ENCODE measurements around the gene SLC35D3. TPM values are rescaled to one million over a fixed set of nuclear protein-coding genes. Genes with fewer than 3 reads are reported as not detected.
"Not testable (repeated sequence)": the region's sequence is repeated elsewhere in the genome, so short reads cannot be mapped to it uniquely, and the experiment has no call there.

SLC35D3 gene
- total RNA-seq, 2 donors from 2014 or later, result not detected

DNA sequence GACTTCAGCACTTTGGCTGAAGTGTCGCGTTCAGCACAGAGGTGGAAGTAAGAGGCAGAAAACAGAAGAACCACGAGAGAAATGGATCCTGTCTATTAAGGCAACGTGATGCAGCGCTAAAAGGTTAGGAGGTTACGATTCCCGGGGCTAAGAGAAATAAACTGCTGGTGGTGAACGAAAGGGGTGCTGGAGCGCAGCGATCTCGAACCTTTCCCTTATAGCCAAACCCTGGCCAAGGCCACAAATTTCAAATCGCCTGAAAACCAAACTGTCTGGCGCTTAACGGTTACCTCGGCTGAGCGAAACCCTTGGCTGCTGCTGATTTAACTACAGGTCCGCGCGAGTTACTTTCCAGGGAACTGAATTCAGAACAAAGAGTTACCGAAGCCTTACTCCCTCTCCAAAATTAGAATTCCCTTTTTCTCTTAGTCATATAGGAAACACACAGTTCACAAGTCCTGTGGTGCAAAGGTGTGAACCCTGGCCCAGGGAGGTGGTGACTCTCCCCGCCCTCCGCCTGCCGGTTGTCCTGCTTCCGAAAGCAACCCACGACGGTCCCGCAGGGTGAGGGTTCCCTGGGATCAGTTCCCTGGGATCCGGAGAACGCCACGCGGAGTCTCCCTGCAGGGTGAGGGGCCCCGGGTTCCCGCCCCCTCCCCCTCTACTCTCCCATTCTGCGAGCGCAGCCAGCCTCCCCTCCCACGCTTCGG, 1.3 kb upstream of the SLC35D3 start:
- intact Hi-C loops (cut with DNase I), result no loop called here
- DNase-seq (ENCODE audit: low spot score), result peak; percentile 81

DNA sequence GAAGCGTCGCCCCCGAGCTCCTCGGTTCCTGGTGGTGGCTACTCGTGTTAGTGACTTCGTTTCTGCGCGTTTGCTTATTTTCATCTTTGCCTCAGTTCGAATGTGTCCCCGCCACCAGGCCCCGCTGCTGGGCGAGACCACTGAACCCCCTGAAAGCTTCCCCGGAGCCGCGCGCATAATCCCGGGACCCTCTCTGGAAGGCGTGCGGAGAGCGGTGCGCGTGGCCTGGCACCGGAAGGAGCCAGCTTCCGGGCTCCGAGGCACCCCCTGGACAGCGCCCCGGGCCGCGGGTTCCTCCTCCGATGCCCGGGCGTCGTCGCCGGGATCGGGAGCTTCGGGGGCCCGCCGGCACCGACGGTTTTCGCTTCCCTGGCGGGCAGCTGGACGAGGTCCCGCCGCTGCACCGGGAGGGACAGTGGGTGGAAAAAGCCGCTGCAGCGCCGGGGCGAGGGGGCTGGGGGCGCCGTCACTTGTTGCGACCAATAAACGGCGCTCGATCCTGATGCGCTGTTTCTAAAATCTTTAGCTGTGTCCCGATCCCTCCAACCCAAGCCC, 643 bp upstream of the SLC35D3 start:
- peak; percentile 82 for DNase-seq (ENCODE audit: low spot score)
- intact Hi-C loops (cut with DNase I), result no loop called here

DNA sequence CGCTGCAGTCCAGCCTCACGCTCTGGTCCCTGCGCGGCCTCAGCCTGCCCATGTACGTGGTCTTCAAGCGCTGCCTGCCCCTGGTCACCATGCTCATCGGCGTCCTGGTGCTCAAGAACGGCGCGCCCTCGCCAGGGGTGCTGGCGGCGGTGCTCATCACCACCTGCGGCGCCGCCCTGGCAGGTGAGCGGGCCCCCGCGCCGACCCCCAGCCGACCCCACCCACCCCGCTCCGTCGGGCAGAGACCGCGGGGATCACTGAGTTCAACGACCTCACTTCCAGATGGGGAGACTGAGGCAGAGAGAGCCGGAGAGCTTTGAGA, 545 bp downstream of the SLC35D3 start:
- intact Hi-C loops (cut with DNase I), result no loop called here
- no peak for DNase-seq (ENCODE audit: low spot score)

DNA sequence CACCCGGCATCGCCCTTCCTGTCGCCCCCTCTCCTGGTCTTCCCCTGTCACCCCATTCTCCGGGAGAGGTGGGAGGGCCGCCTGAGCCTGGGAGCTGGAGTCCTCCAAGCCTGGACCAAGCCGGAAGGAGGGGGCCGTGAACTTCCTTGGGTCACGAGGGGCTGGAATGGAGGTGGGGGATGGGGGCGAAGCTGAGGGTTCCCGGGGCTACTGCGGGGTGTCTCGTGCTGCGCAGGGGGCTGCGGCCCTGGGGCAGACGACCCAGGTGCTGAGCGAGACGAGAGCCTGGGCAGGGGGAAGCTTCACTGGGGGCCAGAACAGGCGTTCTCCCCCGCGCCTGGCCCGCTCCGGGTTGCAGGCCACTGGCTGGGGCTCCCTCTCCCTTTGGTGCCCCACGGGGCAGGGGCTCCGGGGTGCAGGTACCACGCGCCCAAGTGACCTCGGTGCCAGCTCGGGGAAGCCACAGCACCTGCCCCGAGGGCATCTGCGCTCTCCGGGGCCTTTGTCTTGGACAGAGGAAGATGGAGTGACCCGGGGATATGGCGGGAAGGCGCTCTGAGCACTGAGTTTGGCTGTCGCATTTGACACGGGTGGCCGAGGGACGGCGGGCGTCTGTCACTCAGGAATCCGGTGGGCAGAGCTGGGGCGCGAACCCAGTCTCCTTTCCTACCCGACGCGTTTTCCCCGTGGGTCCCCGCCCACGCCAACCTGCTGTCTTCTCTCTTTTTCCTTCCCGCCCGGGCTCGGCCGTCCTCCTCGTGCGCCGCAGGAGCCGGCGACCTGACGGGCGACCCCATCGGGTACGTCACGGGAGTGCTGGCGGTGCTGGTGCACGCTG, 1.2 kb downstream of the SLC35D3 start:
- intact Hi-C loops (cut with DNase I), result no loop called here
- DNase-seq (ENCODE audit: low spot score), result no peak

- no peak for DNase-seq (ENCODE audit: low spot score)
- intact Hi-C loops (cut with DNase I), result no loop called here
These were observed 2.0 kb downstream of the SLC35D3 start for GRCh38 chr6:136923954-136924673.

DNA sequence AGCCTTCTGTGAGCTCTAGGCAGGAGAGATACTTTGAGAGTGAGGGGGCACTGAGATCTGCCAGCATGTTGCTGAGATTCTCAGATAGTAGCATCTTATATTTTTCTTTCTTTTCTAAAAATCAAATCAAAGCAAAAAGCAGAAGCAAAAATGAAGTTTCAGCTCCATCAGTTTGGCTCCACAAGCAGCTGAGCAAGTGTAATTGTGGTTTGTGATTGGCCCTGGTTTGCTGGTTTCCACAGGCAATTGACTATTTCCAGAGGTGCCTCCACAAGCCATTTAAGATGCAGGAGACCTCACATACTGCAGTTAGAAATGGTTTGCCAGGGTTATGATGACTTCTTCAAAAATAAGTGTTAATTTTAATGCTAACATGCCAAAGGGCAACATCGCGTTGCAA, 4.3 kb downstream of the SLC35D3 start:
- DNase-seq (ENCODE audit: low spot score), result no peak
- intact Hi-C loops (cut with DNase I), result no loop called here

DNA sequence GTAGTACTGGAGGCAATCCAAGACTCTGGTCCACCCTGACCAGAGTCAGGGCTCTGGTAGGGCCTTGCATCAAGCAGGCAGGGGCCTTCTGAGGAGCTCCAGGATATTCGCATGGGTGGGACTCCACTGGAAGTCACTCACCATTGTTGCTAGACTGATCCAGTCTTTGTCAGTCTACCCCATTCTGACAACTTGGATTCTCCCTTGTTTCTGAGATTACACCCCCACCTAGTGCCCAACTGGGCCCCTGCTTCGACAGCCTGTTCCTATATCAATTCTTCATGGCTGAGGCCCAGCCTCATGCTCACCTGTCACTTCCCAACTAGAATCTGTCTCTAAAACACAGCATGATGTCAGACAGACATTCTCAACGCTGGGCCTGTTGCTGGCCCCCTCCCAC, 5.2 kb downstream of the SLC35D3 start:
- intact Hi-C loops (cut with DNase I), result no loop called here
- DNase-seq (ENCODE audit: low spot score), result no peak

DNA sequence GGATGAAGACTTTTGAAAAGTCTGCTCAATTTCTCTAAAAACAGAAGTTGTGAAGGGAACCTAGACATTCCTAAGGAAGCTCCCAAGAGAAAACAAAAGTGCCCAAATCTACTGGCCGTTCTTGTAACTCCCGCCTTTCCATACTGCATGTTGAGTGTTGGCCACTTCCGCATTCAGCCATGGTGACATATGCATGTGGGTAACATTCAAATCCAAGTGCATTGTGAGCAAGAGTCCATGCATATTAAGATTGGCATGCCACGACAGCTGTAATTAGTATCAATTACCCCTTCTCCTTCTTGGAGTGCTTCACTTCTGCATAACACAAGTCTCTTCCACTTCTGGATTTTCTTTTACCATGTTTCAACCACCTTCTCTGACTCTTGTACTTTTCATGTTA, 8.4 kb downstream of the SLC35D3 start:
- DNase-seq (ENCODE audit: low spot score), result no peak
- intact Hi-C loops (cut with DNase I), result no loop called here

DNA sequence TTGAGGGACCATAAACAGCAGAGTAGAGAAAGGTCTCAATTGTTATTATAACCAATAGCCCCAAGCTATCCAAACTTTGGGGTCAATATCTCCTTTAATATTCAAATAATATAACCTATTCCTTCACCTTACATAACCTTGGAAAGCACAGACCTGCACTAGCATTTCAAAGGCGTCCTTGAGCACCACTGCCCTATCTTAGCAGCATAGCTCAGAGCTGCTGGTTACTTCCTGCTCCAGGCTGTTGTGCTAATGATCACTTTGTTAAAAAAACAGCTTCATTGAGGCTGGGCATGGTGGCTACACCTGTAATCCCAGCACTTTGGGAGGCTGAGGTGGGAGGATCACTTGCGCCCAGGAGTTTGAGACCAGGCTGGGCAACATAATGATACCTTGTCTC, 10.5 kb downstream of the SLC35D3 start:
- intact Hi-C loops (cut with DNase I), result no loop called here
- no peak for DNase-seq (ENCODE audit: low spot score)

- no peak for DNase-seq (ENCODE audit: low spot score)
- intact Hi-C loops (cut with DNase I), result no loop called here
These were observed 23.0 kb downstream of the SLC35D3 start for GRCh38 chr6:136945072-136945471.

DNA sequence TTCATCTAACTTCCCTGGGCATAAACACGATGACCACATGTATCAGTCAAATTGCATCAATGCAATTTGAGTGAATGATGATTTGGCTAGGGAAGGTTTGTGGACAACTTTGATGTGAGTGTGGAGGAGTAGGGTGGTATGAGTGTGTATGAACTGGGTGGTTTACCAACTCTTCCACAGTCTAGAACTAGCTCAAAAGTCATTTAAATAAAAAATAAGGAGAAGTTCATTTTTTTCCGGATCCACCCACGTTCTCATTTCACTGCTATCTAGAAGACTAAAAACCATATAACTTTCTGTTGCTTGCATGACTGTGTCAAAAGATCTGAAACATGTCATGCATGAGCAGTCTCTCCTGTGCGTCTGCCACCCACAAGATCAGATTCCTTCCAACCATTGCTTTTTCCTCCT, 23.6 kb downstream of the SLC35D3 start:
- intact Hi-C loops (cut with DNase I), result no loop called here

DNA sequence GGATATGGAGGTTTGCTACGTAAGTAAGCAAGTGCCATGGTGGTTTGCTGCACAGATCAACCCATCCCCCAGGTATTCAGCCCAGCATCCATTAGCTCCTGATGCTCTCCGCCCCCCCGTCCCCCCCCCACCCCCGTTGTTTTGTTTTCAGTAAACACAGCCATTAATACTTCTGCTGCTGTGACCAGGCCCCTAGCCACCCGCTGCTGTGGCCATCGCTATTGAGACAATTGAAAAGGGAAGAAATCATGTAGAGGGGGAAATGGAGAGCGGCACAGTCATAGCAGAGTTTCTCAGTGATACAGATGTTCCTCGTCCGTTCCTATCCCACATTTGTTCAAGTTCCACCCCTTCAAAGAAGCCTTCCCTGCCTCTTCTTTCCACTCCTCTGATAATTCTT, 24.9 kb downstream of the SLC35D3 start:
- intact Hi-C loops (cut with DNase I), result no loop called here
- DNase-seq (ENCODE audit: low spot score), result no peak

More for the DNA sequence above, 23.6 kb downstream of the SLC35D3 start:
- DNase-seq (ENCODE audit: low spot score), result no peak

DNA sequence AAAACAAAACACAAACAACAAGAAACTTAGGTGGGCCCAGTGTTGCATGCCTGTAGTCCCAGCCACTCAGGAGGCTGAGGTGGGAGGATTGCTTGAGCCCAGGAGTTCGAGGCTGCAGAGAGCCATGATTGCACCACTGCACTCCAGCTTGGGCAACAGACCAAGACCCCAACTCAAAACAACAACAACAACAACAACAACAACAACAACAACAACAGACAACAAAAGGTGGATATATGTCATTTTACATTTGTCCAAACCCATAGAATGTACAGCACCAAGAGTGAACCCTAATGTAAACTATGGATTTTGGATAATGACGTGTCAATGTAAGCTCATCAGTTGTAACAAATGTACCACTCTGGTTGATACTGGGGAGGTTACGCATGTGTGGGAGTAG, 27.9 kb downstream of the SLC35D3 start:
- DNase-seq (ENCODE audit: low spot score); intact Hi-C loops (cut with DNase I): not testable (repeated sequence)

GRCh38 chr6:136950436-136951126, 28.5 kb downstream of the SLC35D3 start:
- intact Hi-C loops (cut with DNase I), result no loop called here
- no peak for DNase-seq (ENCODE audit: low spot score)

DNA sequence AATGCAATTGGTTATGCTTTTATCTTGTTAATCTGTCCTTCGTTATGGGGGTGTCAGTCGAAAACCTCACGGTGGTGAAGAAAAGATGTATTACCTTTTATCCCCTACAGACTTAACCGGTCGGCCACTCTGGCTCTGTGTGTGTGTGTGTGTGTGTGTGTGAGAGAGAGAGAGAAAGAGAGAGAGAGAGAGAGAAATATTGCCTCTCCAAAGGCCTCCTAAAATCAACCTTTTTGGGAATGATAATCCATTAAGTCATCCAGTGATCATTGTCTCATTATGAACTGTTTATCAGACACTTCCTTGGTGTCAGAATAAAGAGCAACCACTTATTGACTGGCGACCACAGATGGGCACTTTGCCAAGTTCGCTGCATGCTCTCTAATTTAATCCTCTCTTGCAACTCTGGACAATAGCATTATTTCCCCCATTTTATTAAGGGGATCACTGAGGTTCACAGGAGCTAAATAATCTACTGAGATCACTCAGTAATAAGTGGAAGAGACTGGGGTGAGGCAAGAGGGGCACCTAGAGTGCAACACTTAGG, 30.7 kb downstream of the SLC35D3 start:
- no peak for DNase-seq (ENCODE audit: low spot score)
- intact Hi-C loops (cut with DNase I), result no loop called here

- DNase-seq (ENCODE audit: low spot score), result no peak
- intact Hi-C loops (cut with DNase I), result no loop called here
These were observed 33.0 kb downstream of the SLC35D3 start for GRCh38 chr6:136955123-136955522.

- no peak for DNase-seq (ENCODE audit: low spot score)
- intact Hi-C loops (cut with DNase I), result no loop called here
These were observed 34.8 kb downstream of the SLC35D3 start for GRCh38 chr6:136956590-136957544.

GRCh38 chr6:136958168-136958567, 36.1 kb downstream of the SLC35D3 start:
- intact Hi-C loops (cut with DNase I), result no loop called here
- DNase-seq (ENCODE audit: low spot score), result no peak
